GM23338 (cell line): ENCODE data around the gene CARMIL1.

ENCODE experiments used
- CREB1 ChIP-seq: fragments of 250-450 bp; sonication (Bioruptor Pico); IDR thresholded peaks from 2 replicates; pipeline ENCODE4 v1.5.0; 2020; ENCODE audit warnings: low read depth, mild to moderate bottlenecking, moderate library complexity
- EZH2 ChIP-seq: fragments of 200-600 bp; sonication (generic); IDR thresholded peaks from one replicate; pipeline ENCODE4 v1.8.0; 2017; ENCODE audit warnings: antibody characterized with exemption, mild to moderate bottlenecking, low read depth; ENCODE audit not compliant: unreplicated experiment
- EZH2phosphoT487 ChIP-seq: fragments of 200-600 bp; sonication (generic); IDR thresholded peaks from one replicate; pipeline ENCODE4 v1.8.1; 2018; ENCODE audit warnings: antibody characterized with exemption; ENCODE audit not compliant: unreplicated experiment
- JUNB ChIP-seq: IDR thresholded peaks from one replicate; pipeline ENCODE4 v1.6.1; 2016; ENCODE audit warnings: antibody characterized with exemption; ENCODE audit not compliant: unreplicated experiment
- NANOG ChIP-seq: IDR thresholded peaks from 2 replicates; pipeline ENCODE4 v1.6.1; 2016; ENCODE audit warnings: antibody characterized with exemption, borderline replicate concordance
- POLR2AphosphoS5 ChIP-seq: IDR thresholded peaks from 2 replicates; pipeline ENCODE4 v1.6.1; 2016; ENCODE audit warnings: antibody characterized with exemption, low read depth
- STAT1 ChIP-seq: IDR thresholded peaks from one replicate; pipeline ENCODE4 v1.6.1; 2016; ENCODE audit warnings: antibody characterized with exemption; ENCODE audit not compliant: unreplicated experiment
- ZNF114 ChIP-seq: fragments of 250-450 bp; sonication (Bioruptor Pico); IDR thresholded peaks from 2 replicates; pipeline ENCODE4 v1.5.0; 2020; ENCODE audit warnings: mild to moderate bottlenecking, moderate library complexity
- TF ChIP-seq, protein P1 (sequence below), 2 experiments: fragments of 200-600 bp in 1 of 2; sonication (generic) in 1 of 2; conservative IDR thresholded peaks; 2 replicates each; pipeline versions ENCODE4 v1.5.1 to v1.6.1; 2016 to 2017; ENCODE audit warnings: antibody characterized with exemption in 2 of 2, low read depth in 2 of 2, mild to moderate bottlenecking in 2 of 2, moderate library complexity in 1 of 2
- TF ChIP-seq, protein P2 (sequence below): IDR thresholded peaks from one replicate; pipeline ENCODE4 v1.6.1; 2018; ENCODE audit warnings: antibody characterized with exemption; ENCODE audit not compliant: unreplicated experiment

DNA sequence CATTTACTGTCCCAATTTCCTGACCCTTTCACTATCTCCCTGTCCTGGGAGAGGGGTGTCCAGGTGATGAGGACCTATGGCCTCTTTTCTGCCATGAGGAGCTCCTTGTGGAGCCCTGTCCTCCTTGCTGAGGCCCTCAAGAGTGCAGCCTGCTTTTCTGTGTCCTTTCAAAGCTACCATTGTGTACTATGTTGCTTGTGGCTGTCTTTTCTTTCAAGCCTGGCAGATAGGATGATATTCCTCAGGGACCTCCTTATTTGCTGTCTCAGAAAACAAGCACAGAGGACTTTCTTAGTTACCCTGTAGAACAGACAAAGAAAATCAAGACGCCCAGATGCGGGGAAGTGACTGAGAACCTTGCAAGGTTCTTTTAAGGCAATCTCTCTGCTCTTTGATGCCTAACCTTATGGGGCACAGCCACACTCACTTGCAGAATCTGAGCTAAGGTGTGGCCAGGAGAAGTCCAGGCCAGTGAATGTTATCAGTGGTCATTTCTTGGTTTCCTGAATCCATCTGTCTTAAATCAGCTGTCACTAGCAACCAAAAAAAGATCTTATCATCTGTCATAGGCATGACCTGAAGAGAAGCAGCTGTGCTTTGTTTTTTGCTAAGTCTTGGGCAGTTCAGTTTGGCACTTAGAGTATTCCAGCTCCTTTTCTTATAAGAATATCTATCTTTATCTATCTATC is 17.2 kb downstream of the CARMIL1 start:
- TF ChIP-seq, protein P1, sequence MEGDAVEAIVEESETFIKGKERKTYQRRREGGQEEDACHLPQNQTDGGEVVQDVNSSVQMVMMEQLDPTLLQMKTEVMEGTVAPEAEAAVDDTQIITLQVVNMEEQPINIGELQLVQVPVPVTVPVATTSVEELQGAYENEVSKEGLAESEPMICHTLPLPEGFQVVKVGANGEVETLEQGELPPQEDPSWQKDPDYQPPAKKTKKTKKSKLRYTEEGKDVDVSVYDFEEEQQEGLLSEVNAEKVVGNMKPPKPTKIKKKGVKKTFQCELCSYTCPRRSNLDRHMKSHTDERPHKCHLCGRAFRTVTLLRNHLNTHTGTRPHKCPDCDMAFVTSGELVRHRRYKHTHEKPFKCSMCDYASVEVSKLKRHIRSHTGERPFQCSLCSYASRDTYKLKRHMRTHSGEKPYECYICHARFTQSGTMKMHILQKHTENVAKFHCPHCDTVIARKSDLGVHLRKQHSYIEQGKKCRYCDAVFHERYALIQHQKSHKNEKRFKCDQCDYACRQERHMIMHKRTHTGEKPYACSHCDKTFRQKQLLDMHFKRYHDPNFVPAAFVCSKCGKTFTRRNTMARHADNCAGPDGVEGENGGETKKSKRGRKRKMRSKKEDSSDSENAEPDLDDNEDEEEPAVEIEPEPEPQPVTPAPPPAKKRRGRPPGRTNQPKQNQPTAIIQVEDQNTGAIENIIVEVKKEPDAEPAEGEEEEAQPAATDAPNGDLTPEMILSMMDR (conservative IDR thresholded peaks at IDR 0.05; ENCODE audit: low read depth in 2 of 2) = no peak
- TF ChIP-seq CREB1 (CRISPR knock-in tag) = no peak
- TF ChIP-seq POLR2AphosphoS5 = no peak
- no peak for TF ChIP-seq EZH2
- TF ChIP-seq JUNB = no peak
- TF ChIP-seq, protein P2, sequence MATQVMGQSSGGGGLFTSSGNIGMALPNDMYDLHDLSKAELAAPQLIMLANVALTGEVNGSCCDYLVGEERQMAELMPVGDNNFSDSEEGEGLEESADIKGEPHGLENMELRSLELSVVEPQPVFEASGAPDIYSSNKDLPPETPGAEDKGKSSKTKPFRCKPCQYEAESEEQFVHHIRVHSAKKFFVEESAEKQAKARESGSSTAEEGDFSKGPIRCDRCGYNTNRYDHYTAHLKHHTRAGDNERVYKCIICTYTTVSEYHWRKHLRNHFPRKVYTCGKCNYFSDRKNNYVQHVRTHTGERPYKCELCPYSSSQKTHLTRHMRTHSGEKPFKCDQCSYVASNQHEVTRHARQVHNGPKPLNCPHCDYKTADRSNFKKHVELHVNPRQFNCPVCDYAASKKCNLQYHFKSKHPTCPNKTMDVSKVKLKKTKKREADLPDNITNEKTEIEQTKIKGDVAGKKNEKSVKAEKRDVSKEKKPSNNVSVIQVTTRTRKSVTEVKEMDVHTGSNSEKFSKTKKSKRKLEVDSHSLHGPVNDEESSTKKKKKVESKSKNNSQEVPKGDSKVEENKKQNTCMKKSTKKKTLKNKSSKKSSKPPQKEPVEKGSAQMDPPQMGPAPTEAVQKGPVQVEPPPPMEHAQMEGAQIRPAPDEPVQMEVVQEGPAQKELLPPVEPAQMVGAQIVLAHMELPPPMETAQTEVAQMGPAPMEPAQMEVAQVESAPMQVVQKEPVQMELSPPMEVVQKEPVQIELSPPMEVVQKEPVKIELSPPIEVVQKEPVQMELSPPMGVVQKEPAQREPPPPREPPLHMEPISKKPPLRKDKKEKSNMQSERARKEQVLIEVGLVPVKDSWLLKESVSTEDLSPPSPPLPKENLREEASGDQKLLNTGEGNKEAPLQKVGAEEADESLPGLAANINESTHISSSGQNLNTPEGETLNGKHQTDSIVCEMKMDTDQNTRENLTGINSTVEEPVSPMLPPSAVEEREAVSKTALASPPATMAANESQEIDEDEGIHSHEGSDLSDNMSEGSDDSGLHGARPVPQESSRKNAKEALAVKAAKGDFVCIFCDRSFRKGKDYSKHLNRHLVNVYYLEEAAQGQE = no peak
- no peak for TF ChIP-seq ZNF114 (CRISPR knock-in tag)
- no peak for TF ChIP-seq NANOG
- TF ChIP-seq STAT1 = no peak
- TF ChIP-seq EZH2phosphoT487 = no peak
